Measurements from ENCODE around the gene GBA3.

DNA sequence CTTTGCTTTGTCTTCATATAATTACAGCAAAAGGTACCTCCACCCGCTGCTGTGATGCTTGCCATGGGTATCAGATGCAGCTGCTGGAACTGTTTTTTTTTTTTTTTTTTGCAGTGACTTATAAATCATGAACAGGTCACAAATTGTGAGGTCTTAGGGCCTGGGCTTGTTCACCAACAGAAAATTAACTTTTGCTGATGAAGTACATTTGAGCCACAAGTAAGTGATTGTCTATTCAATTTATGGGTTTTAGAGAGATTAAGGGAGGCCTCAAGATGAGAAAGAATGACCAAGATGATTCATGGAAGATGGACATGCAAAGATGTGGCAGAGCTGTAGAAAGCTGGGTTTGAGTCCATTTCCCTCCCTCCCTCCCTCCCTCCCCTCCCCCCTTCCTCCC is 18.0 kb upstream of the GBA3 start:
- TF ChIP-seq POLR2A (IDR thresholded peaks at IDR 0.05) (no peak), CTCF (IDR thresholded peaks at IDR 0.05) (no peak)

Data from body of pancreas (tissue), 4 donors.